Adipose tissue (tissue), 3 donors: Measurements from ENCODE around the gene XK. TPM values are rescaled to one million over a fixed set of nuclear protein-coding genes. Genes with fewer than 3 reads are reported as not detected.

Source experiments
- polyA plus RNA-seq, 3 donors: library from polyadenylated mRNA; stranded (reverse); fragments of 200-250 nt; gene quantifications; one replicate each; pipeline ENCODE4 v1.2.3, GENCODE V29; 2013
- donor health status: healthy with polysubstance abuse.
- donor health status: Bipolar disorder and iron deficiency.
- donor health status: healthy.

The XK gene
- polyA plus RNA-seq, 3 donors, result 0.22 to 1.9 (median 0.62) TPM

Other genes starting within 250 kb of the XK start
- gene LANCL3, start 114.1 kb upstream of the XK start, polyA plus RNA-seq, result under 1 TPM; 0.02 to 0.22 (median 0.09) TPM
- 10 to 100 TPM in 2 of 3 donors, 1 to 10 TPM in 1; 2.8 to 19.8 (median 11.1) TPM for gene CYBB, start 94.3 kb downstream of the XK start, polyA plus RNA-seq
- 10 to 100 TPM in 2 of 3 donors, 1 to 10 TPM in 1; 7.2 to 26.4 (median 15.2) TPM for gene DYNLT3, start 161.8 kb downstream of the XK start, polyA plus RNA-seq